ENCODE measurements around the gene FOXA3.
"Not testable (repeated sequence)": the region's sequence is repeated elsewhere in the genome, so short reads cannot be mapped to it uniquely, and the experiment has no call there.

FOXA3 gene

DNA sequence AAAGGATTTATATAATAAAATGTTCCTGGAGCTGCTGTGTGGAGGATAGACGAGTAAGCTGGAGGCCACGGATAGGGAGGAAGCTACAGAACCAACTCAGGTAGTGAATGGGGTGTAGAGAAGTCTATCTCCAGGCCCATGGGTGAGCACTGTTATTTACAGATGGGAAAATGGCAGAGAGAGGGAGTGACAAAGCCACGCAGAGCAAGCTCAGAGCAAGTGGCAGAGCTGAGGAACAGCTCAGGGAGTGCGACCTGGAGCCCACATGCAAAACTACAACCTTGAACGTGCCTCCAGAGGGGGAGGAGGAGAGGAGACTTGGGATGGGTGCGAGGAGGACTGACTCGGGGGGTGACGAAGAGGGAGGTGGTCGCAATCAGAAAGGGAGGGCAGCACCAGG is 35.6 kb upstream of the FOXA3 start:
- no peak for DNase-seq (ENCODE audit: low spot score)

DNA sequence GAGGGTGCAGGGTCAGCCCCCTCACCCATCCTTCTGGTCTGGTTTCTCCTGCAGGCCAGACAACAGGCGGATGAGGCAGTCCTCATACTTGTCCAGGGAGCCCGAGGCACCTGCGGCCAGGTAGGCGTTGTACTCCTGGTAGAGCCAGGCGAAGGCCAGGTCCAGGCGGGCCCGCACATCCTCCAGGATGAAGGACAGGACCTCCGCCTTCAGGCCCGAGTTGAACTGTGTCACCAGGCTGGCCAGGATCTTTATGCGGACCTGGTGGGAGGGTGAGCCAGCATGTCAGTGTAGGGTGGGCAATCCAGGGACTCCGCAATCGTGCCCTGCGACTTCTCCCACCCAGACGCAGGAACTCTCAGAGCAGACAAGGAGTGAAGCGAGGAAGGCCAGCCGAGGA is 35.2 kb upstream of the FOXA3 start:
- no peak for DNase-seq (ENCODE audit: low spot score)

GRCh38 chr19:45834970-45835369 is 29.2 kb upstream of the FOXA3 start:
- DNase-seq (ENCODE audit: low spot score): no peak

- no peak for DNase-seq (ENCODE audit: low spot score)
Measured at GRCh38 chr19:45842198-45842597, 21.9 kb upstream of the FOXA3 start.

- no peak for DNase-seq (ENCODE audit: low spot score)
Measured at GRCh38 chr19:45847663-45848062, 16.5 kb upstream of the FOXA3 start.

DNA sequence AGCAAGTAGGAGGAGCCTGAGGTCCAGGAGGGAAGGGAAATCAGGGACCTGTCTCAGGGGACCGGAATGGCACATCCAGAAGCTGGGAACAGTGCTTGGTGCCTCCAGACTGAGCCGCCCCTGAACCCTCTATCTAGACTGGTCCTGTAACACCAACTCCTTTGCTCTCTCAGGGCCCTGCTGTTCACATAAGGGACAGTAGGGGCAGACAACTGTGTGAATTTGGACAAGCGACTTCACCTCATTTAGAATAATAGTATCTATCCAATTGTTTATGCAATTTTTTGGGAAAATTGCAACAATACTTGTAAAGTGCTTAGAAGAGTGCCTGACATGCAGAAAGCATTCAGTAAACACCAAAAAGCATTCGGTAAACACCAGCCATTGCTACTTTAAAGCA is 15.2 kb upstream of the FOXA3 start:
- no peak for DNase-seq (ENCODE audit: low spot score)

DNA sequence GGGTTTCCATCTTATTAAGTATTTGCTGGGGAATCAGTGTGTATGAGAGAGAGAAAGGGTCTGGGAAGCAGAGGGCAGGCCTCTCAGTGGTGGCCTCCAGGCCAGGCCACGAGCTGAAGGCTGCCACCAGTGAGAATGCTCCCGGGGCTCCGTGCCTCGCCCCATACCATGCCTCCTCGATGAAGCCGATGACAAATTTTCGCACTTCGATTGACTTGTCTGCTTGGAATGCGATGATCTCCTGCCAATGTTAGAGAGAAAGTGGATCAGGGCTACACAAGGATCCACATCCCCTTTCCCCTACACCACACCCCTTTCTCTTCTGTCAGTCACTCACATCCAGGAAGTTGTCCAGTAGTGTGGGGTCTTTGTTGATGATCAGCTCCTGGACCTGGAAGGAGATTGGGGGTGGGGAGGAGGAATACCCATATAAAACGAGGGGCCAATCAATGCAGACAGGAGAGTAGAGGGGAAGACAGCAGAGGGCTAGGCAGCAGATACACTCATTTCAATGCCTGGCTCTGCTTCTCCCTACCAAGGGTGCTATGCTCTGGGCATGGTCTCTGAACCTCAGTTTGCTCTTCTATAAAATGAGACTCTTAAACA is 11.9 kb upstream of the FOXA3 start:
- no peak for DNase-seq (ENCODE audit: low spot score)

DNA sequence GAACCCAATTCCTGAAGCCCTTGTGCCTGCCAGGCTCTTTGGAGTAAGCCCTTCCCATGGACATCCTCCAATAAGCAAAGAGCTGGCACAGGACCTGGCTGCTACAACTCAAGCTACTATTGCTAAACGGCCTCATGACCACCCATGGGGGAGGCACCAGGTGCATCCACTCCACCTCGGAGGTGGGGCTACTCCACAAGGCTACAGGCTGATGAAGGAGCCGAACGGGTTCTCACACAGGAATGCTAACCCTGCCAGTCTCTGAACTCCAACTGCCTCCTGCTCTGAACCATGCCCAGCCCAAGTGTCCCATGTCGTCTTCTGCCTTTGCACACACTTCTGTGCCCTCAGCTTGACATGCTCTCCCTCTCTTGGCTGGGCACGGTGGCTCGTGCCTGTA is 11.1 kb upstream of the FOXA3 start:
- DNase-seq (ENCODE audit: low spot score): no peak

DNA sequence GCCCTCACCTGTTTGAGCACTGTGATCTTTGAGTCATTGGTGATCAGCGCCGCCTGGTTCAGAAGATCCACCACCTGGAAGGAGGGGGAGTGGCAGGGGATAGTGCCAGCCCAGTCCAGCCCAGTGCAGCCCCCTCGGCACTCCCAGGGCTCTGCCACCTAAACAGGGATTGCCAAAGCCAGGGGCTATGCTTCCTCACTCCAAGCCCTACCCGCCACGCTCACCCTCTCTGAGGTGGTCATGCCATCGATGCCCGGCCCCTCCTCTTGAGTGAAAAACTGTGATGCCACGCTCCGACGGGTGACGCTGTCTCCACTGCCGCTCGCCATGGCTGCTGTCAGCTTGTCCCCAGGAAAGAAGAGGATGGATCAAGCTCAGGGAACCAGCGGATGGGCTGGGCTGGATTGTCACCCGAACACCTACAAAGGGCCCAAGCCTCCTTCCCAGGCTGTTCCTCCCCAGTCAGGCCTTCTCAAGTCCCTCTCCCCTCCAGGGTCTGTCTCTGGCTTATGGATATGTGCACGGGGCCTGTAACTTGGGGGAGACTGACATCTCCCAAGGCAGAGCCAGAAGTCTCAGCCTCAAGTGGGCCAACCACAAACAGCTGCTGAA is 9.9 kb upstream of the FOXA3 start:
- DNase-seq (ENCODE audit: low spot score): no peak

DNA sequence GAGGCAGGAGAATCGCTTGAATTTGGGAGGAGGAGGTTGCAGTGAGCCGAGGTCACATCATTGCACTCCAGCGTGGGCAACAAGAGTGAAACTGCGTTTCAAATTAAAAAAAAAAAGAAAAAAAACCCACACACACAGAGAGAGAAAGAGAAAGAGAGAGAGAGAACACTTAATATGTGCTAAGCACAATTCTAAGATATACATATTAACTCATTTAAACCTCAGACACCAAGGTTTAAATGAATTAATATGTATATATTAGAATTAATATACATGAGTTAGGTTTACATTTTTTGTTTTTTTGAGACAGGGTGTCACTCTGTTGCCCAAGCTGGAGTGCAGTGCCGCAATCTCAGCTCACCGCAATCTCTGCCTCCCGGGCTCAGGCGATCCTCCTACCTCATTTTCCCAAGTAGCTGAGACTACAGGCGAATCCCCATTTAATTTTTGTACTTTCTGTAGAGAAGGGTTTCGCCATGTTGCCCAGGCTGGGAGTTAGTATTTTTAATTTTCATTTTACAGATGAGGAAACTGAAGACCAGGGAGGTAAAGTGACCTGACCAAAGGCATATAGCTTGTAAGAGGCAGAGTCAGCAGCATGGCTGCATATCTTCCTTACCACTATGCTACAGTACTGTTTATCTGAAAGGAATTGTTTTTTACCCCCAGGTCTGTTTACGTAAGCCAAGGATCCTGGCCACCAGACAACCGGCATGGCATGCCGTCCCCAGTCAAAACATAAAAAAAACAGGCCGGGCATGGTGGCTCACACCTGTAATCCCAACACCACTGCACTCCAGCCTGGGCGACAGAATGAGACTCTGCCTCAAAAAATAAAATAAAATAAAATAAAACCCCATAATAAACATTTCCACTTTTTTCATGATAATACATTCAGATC is 3.5 kb upstream of the FOXA3 start:
- DNase-seq (ENCODE audit: low spot score): no peak

DNA sequence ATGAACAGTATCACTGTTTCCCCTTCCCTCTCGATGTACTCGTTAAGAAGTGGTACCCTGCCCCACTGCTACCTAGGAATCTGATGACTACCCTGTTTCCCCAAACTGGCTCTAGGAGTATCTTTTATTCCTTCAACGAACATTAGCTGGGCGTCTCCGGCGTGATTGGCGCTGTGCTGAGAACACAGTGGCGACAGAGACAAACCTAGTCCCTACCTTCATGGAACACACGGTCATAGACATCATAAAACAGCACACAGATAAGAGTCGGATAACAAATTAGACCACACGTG is 1.9 kb upstream of the FOXA3 start:
- DNase-seq (ENCODE audit: low spot score): no peak

GRCh38 chr19:45862564-45863334 is 1.4 kb upstream of the FOXA3 start, which contains the start of gene SYMPK:
TSS of gene SYMPK (minus strand) at chr19:45863147. CDS start at chr19:45854495, 8,652 bp downstream.
- peak; percentile 99 for DNase-seq (ENCODE audit: low spot score)

DNA sequence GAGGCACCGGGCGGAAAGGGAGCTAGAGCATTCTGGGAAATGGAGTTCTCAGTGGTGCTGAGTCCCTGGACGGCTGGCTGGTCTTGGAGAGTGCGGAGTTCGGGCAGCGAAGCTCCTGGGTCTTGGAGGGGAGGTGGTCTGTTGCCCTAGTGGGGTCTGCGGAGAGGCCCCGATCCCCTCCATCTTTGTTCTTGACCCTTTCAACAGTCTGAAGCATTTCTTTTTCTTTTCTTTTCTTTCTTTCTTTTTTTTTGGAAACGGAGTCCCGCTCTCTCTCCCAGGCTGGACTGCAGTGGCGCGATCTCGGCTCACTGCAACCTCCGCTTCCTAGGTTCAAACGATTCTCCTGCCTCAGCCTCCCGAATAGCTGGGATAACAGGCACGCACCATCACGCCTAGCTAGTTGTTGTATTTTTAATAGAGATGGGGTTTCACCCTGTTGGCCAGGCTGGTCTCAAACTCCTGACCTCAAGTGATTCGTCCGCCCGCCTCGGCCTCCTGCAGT is 739 bp upstream of the FOXA3 start:
- no peak for DNase-seq (ENCODE audit: low spot score)

- no peak for DNase-seq (ENCODE audit: low spot score)
Measured at GRCh38 chr19:45864629-45865082, 530 bp downstream of the FOXA3 start.

- DNase-seq (ENCODE audit: low spot score): no peak
Measured at GRCh38 chr19:45865269-45865948, 1.3 kb downstream of the FOXA3 start.

DNA sequence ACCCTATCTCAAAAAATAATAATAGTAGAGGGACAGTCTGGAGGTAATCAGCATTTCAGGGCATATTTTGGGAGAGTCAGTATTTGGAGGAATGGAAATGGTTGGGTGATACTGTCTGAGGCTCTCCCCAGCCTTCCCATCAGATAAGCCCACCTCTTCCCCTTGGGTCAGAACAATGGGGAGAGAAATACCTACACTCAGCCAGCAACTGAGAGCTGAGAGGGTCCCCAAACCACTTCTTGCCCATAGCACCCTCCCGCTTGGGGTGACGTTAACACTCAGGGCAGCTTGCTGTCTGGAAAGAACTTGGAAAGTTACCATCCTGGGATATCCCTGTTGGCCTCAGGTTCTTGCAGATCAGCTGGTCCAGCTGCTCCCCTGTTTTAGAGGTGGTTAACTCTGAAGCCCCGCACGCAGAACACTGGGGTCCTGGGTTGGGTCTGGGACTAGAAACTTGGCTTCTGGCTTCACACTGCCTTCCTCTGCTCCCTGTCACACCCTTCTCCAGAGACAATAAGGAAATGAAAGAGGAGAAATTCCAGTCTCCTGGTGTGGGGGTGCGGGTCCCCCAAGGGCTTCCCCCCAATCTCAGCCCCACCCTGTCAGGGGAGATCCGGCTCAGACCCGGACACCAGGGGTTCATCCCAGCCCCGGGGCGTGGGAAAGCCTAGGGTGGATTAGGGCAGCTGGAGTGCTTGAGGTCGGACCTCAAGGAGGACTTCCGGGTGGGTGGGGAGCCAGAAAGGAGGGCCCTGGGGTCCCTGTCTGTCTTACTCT is 2.5 kb downstream of the FOXA3 start:
- DNase-seq (ENCODE audit: low spot score): no peak

DNA sequence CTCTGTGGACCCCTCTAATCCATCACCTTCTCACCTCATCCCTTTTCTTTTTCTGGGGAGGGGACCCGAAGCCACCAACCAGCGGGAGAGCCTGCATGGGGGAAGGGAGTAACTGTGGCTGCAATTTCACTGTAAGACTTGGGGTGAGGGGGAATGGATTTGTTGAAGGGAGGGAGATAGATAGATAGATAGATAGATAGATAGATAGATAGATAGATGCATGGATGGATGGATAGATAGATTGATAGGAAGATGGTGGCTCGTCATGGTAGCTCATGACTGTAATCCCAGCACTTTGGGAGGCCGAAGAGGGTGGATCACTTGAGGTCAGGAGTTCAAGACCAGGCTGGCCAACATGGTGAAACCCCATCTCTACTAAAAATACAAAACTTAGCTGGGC is 3.1 kb downstream of the FOXA3 start:
- not testable (repeated sequence) for DNase-seq (ENCODE audit: low spot score)

DNA sequence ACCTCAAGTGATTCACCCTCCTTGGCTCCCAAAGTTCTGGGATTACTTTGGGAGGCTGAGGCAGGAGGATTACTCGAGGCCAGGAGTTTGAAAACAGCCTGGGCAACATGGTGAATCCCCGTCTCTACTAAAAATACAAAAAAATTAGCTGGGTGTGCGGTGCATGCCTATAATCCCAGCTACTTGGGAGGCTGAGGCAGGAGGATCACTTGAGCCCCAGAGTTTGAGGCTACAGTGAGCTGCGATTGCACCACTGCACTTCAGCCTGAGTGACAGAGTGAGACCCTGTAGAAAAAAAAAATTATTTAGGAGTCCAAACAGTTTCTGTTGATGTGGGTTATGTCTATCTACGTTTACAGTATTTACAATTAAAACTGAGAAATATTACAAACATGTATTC is 6.7 kb downstream of the FOXA3 start:
- DNase-seq (ENCODE audit: low spot score): no peak

DNA sequence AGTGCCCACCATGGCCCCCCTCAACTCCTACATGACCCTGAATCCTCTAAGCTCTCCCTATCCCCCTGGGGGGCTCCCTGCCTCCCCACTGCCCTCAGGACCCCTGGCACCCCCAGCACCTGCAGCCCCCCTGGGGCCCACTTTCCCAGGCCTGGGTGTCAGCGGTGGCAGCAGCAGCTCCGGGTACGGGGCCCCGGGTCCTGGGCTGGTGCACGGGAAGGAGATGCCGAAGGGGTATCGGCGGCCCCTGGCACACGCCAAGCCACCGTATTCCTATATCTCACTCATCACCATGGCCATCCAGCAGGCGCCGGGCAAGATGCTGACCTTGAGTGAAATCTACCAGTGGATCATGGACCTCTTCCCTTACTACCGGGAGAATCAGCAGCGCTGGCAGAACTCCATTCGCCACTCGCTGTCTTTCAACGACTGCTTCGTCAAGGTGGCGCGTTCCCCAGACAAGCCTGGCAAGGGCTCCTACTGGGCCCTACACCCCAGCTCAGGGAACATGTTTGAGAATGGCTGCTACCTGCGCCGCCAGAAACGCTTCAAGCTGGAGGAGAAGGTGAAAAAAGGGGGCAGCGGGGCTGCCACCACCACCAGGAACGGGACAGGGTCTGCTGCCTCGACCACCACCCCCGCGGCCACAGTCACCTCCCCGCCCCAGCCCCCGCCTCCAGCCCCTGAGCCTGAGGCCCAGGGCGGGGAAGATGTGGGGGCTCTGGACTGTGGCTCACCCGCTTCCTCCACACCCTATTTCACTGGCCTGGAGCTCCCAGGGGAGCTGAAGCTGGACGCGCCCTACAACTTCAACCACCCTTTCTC is 8.2 kb downstream of the FOXA3 start:
- DNase-seq (ENCODE audit: low spot score): no peak

GRCh38 chr19:45873219-45873772 is 9.2 kb downstream of the FOXA3 start:
- DNase-seq (ENCODE audit: low spot score): no peak

Data from SW480 (cell line).